ENCODE results near the gene ATP5F1D. TPM values are rescaled to one million over a fixed set of nuclear protein-coding genes. Genes with fewer than 3 reads are reported as not detected.

ATP5F1D gene
- total and polyA plus RNA-seq, 2 of the 13 experiments (the other 11 are each of a cell fraction or from before 2014, with no cell fraction given): 39.4 to 78.7 TPM

- TF ChIP-seq, protein P1, sequence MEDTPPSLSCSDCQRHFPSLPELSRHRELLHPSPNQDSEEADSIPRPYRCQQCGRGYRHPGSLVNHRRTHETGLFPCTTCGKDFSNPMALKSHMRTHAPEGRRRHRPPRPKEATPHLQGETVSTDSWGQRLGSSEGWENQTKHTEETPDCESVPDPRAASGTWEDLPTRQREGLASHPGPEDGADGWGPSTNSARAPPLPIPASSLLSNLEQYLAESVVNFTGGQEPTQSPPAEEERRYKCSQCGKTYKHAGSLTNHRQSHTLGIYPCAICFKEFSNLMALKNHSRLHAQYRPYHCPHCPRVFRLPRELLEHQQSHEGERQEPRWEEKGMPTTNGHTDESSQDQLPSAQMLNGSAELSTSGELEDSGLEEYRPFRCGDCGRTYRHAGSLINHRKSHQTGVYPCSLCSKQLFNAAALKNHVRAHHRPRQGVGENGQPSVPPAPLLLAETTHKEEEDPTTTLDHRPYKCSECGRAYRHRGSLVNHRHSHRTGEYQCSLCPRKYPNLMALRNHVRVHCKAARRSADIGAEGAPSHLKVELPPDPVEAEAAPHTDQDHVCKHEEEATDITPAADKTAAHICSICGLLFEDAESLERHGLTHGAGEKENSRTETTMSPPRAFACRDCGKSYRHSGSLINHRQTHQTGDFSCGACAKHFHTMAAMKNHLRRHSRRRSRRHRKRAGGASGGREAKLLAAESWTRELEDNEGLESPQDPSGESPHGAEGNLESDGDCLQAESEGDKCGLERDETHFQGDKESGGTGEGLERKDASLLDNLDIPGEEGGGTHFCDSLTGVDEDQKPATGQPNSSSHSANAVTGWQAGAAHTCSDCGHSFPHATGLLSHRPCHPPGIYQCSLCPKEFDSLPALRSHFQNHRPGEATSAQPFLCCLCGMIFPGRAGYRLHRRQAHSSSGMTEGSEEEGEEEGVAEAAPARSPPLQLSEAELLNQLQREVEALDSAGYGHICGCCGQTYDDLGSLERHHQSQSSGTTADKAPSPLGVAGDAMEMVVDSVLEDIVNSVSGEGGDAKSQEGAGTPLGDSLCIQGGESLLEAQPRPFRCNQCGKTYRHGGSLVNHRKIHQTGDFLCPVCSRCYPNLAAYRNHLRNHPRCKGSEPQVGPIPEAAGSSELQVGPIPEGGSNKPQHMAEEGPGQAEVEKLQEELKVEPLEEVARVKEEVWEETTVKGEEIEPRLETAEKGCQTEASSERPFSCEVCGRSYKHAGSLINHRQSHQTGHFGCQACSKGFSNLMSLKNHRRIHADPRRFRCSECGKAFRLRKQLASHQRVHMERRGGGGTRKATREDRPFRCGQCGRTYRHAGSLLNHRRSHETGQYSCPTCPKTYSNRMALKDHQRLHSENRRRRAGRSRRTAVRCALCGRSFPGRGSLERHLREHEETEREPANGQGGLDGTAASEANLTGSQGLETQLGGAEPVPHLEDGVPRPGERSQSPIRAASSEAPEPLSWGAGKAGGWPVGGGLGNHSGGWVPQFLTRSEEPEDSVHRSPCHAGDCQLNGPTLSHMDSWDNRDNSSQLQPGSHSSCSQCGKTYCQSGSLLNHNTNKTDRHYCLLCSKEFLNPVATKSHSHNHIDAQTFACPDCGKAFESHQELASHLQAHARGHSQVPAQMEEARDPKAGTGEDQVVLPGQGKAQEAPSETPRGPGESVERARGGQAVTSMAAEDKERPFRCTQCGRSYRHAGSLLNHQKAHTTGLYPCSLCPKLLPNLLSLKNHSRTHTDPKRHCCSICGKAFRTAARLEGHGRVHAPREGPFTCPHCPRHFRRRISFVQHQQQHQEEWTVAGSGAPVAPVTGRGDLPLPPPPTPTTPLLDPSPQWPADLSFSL (CRISPR knock-in tag; IDR thresholded peaks at IDR 0.05): no peak
- TF ChIP-seq FOXP1 (IDR thresholded peaks at IDR 0.05) (no peak), FOXP1 (CRISPR knock-in tag; IDR thresholded peaks at IDR 0.05) (no peak), ZNF20 (CRISPR knock-in tag; IDR thresholded peaks at IDR 0.05) (no peak), AHDC1 (CRISPR knock-in tag; IDR thresholded peaks at IDR 0.05; ENCODE audit: borderline replicate concordance) (no peak), ZNF276 (CRISPR knock-in tag; IDR thresholded peaks at IDR 0.05; ENCODE audit: low read depth) (no peak), ZNF275 (CRISPR knock-in tag; IDR thresholded peaks at IDR 0.05; ENCODE audit: borderline replicate concordance) (no peak), ZBTB33 (CRISPR knock-in tag; IDR thresholded peaks at IDR 0.05) (peak; percentile 94), ZNF781 (CRISPR knock-in tag; IDR thresholded peaks at IDR 0.05; ENCODE audit: borderline replicate concordance, not compliant biosample characterization) (no peak)
Observed at GRCh38 chr19:1220976-1221903, 20.3 kb upstream of the ATP5F1D start (continued).

Measured in HepG2 (cell line).